Mesenchymal stem cell (in vitro differentiated cells and primary cell): ENCODE measurements around the gene RPN1.
A peak's percentile ranks its signal among the peaks of the same experiment; 100 is the strongest.
"Not testable (repeated sequence)": the region's sequence is repeated elsewhere in the genome, so short reads cannot be mapped to it uniquely, and the experiment has no call there.

Experiments used
- DNase-seq: peaks from one replicate; pipeline ENCODE4 v3.0.0-alpha.2; 2013
- H2AFZ ChIP-seq: one replicate; pipeline ENCODE4 v1.6.1; 2013; ENCODE audit warnings: low read depth, mild to moderate bottlenecking, control low read depth, inconsistent platforms, low read length, moderate library complexity
- H2AK5ac ChIP-seq: 2 replicates; pipeline ENCODE4 v1.6.1; 2013; ENCODE audit warnings: low read length, moderate library complexity, mild to moderate bottlenecking, inconsistent platforms; ENCODE audit not compliant: severe bottlenecking
- H2BK120ac ChIP-seq: one replicate; pipeline ENCODE4 v1.6.1; 2013; ENCODE audit warnings: low read depth, mild to moderate bottlenecking, inconsistent platforms, low read length, moderate library complexity
- H2BK12ac ChIP-seq, 2 experiments: one replicate each; pipeline ENCODE4 v1.6.1; 2013; ENCODE audit warnings: inconsistent platforms in 2 of 2, low read length in 2 of 2, mild to moderate bottlenecking in 2 of 2, moderate library complexity in 2 of 2, control low read depth in 1 of 2
- H2BK15ac ChIP-seq: one replicate; pipeline ENCODE4 v1.6.1; 2013; ENCODE audit warnings: mild to moderate bottlenecking, low read depth, inconsistent platforms; ENCODE audit not compliant: poor library complexity, severe bottlenecking
- H2BK5ac ChIP-seq: 2 replicates; pipeline ENCODE4 v1.6.1; 2013; ENCODE audit warnings: low read depth, mild to moderate bottlenecking, low read length, control low read depth, inconsistent platforms; ENCODE audit not compliant: poor library complexity, severe bottlenecking
- H3K14ac ChIP-seq, 2 experiments: one replicate each; pipeline ENCODE4 v1.6.1; 2013; ENCODE audit warnings: inconsistent platforms in 2 of 2, low read length in 2 of 2, control low read depth in 1 of 2, mild to moderate bottlenecking in 1 of 2, moderate library complexity in 1 of 2
- H3K18ac ChIP-seq, 2 experiments: one replicate each; pipeline ENCODE4 v1.6.1; 2013; ENCODE audit warnings: inconsistent platforms in 2 of 2, low read length in 2 of 2, control low read depth in 1 of 2, low read depth in 1 of 2, mild to moderate bottlenecking in 1 of 2
- H3K23ac ChIP-seq, 2 experiments: one replicate each; pipeline ENCODE4 v1.6.1; 2013; ENCODE audit warnings: inconsistent platforms in 2 of 2, low read length in 2 of 2, mild to moderate bottlenecking in 2 of 2, moderate library complexity in 2 of 2, control low read depth in 1 of 2
- H3K27ac ChIP-seq: 2 replicates; pipeline ENCODE4 v1.5.1; 2013; ENCODE audit warnings: mild to moderate bottlenecking, moderate library complexity, low read length, control low read depth, inconsistent platforms; ENCODE audit not compliant: poor library complexity, severe bottlenecking
- H3K27me3 ChIP-seq, 2 experiments: 2 replicates each; pipeline versions ENCODE4 v1.6.1 to v1.7.0; 2013; ENCODE audit warnings: low read length in 2 of 2, mild to moderate bottlenecking in 2 of 2, moderate library complexity in 2 of 2, control low read depth in 1 of 2, inconsistent platforms in 1 of 2; ENCODE audit not compliant: control insufficient read depth in 1 of 2, insufficient read depth in 1 of 2
- H3K36me3 ChIP-seq, 2 experiments: 2 replicates each; pipeline versions ENCODE4 v1.6.1 to v1.7.0; 2013; ENCODE audit warnings: low read length in 2 of 2, control low read depth in 1 of 2, inconsistent platforms in 1 of 2, low read depth in 1 of 2, mild to moderate bottlenecking in 1 of 2; ENCODE audit not compliant: insufficient read depth in 2 of 2, control insufficient read depth in 1 of 2
- H3K4ac ChIP-seq, 2 experiments: one replicate each; pipeline ENCODE4 v1.6.1; 2013; ENCODE audit warnings: inconsistent platforms in 2 of 2, low read length in 2 of 2, mild to moderate bottlenecking in 2 of 2, moderate library complexity in 2 of 2, control low read depth in 1 of 2, low read depth in 1 of 2
- H3K4me1 ChIP-seq: 2 replicates; pipeline ENCODE4 v1.6.1; 2013; ENCODE audit warnings: low read depth, low read length, control low read depth; ENCODE audit not compliant: control insufficient read depth, insufficient read depth
- H3K4me2 ChIP-seq: 2 replicates; pipeline ENCODE4 v1.6.1; 2013; ENCODE audit warnings: low read length, mild to moderate bottlenecking, inconsistent platforms; ENCODE audit not compliant: poor library complexity, severe bottlenecking
- H3K4me3 ChIP-seq, 2 experiments: 2 replicates each; pipeline versions ENCODE4 v1.5.1 to v1.7.0; 2013; ENCODE audit warnings: low read length in 2 of 2, mild to moderate bottlenecking in 2 of 2, control low read depth in 1 of 2, low read depth in 1 of 2; ENCODE audit not compliant: insufficient read depth in 1 of 2
- H3K79me1 ChIP-seq: replicated peaks from 2 replicates; pipeline ENCODE4 v1.6.1; 2013; ENCODE audit warnings: mild to moderate bottlenecking, control low read depth, low read length, inconsistent platforms; ENCODE audit not compliant: poor library complexity, severe bottlenecking
- H3K9ac ChIP-seq: 2 replicates; pipeline ENCODE4 v1.7.0; 2013; ENCODE audit warnings: mild to moderate bottlenecking, low read length, moderate library complexity
- H3K9me3 ChIP-seq: 2 replicates; pipeline ENCODE4 v1.7.0; 2013; ENCODE audit warnings: mild to moderate bottlenecking, low read length; ENCODE audit not compliant: control insufficient read depth
- H4K8ac ChIP-seq: one replicate; pipeline ENCODE4 v1.6.1; 2013; ENCODE audit warnings: inconsistent platforms, mild to moderate bottlenecking, low read length, moderate library complexity
- H4K91ac ChIP-seq: one replicate; pipeline ENCODE4 v1.6.1; 2013; ENCODE audit warnings: mild to moderate bottlenecking, low read length, inconsistent platforms
- WGBS: methylation state at CpG from one replicate; pipeline ENCODE4 v1.1.7; 2013; ENCODE audit warnings: mixed read lengths; 5-methylcytosine and 5-hydroxymethylcytosine counted together

Gene RPN1

DNA sequence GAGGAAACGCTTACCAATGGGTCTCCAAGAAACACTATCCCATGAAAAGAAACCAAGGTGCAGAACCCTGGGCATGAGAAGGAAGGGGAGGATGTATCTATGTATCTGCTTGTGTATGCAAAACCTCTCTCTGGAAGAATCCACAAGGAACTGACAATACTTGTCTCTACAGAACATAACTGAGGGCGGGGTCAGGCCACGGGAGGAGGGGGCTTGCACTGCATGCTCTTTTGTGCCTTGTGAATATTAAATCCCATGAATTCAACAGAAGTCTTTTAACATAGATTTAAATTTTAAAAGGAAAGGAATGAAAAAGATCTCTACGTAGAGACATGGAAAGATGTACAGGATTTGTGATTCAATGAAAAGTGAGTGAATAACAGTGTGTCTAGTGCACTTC, 57.8 kb downstream of the RPN1 start:
- WGBS = 100% methylated on average over 1 of the region's 4 CpGs
- H3K14ac ChIP-seq = no peak overlapping the region

GRCh38 chr3:128591738-128592426, 58.7 kb downstream of the RPN1 start:
- H4K91ac ChIP-seq = no peak overlapping the region
- no peak overlapping the region for H3K4ac ChIP-seq
- H3K79me1 ChIP-seq = no peaks in the 10 kb centered on the region
- H4K8ac ChIP-seq = no peak overlapping the region
- H2AK5ac ChIP-seq = no peak overlapping the region
- peaks cover 4 to 27% of the 10 kb centered on the region in 2 experiments for H3K27me3 ChIP-seq
- no peaks in the 10 kb centered on the region for H3K36me3 ChIP-seq
- H3K18ac ChIP-seq = no peak overlapping the region
- H3K27ac ChIP-seq = no peak overlapping the region
- no peak for DNase-seq
- H3K14ac ChIP-seq = no peak overlapping the region
- no peak overlapping the region for H2BK120ac ChIP-seq
- H2AFZ ChIP-seq = no peak overlapping the region
- H3K4me1 ChIP-seq = no peaks in the 10 kb centered on the region
- WGBS = 84% methylated on average over 5 of the region's 5 CpGs
- no peak overlapping the region for H3K9ac ChIP-seq
- peaks cover 3% of the 10 kb centered on the region for H3K9me3 ChIP-seq
- H3K4me2 ChIP-seq = no peak overlapping the region
- H3K23ac ChIP-seq = peak overlapping the region in 1 of 2 experiments; percentile 51
- H2BK15ac ChIP-seq = no peak overlapping the region
- H2BK5ac ChIP-seq = no peak overlapping the region
- H2BK12ac ChIP-seq = no peak overlapping the region
- H3K4me3 ChIP-seq = no peak overlapping the region

More for the DNA sequence above, 57.8 kb downstream of the RPN1 start:
- no peaks in the 10 kb centered on the region for H3K9me3 ChIP-seq
- H2AK5ac ChIP-seq = no peak overlapping the region
- H3K9ac ChIP-seq = no peak overlapping the region
- H2AFZ ChIP-seq = no peak overlapping the region
- H3K18ac ChIP-seq = no peak overlapping the region
- no peak overlapping the region for H4K91ac ChIP-seq
- H3K79me1 ChIP-seq = no peaks in the 10 kb centered on the region
- no peak for DNase-seq
- no peak overlapping the region for H2BK120ac ChIP-seq
- peaks cover 0 to 21% of the 10 kb centered on the region in 2 experiments for H3K27me3 ChIP-seq
- H2BK5ac ChIP-seq = no peak overlapping the region
- no peak overlapping the region for H3K4me3 ChIP-seq
- H3K23ac ChIP-seq = no peak overlapping the region
- H3K4me1 ChIP-seq = peaks cover 4% of the 10 kb centered on the region
- H4K8ac ChIP-seq = no peak overlapping the region
- no peak overlapping the region for H3K4me2 ChIP-seq
- H2BK12ac ChIP-seq = no peak overlapping the region
- no peak overlapping the region for H3K27ac ChIP-seq
- no peak overlapping the region for H2BK15ac ChIP-seq
- H3K4ac ChIP-seq = no peak overlapping the region
- no peaks in the 10 kb centered on the region for H3K36me3 ChIP-seq

GRCh38 chr3:128590948-128591347, 59.7 kb downstream of the RPN1 start:
- Histone ChIP-seq H3K9me3 (peaks cover 3% of the 10 kb centered on the region), H3K18ac (no peak overlapping the region), H2BK120ac (no peak overlapping the region), H4K8ac (no peak overlapping the region), H2AFZ (no peak overlapping the region), H3K36me3 (no peaks in the 10 kb centered on the region), H4K91ac (no peak overlapping the region), H3K9ac (no peak overlapping the region), H3K27ac (no peak overlapping the region), H3K14ac (no peak overlapping the region), H2AK5ac (no peak overlapping the region), H2BK15ac (no peak overlapping the region), H3K4me1 (no peaks in the 10 kb centered on the region), H3K4me2 (no peak overlapping the region), H2BK12ac (no peak overlapping the region), H3K79me1 (no peaks in the 10 kb centered on the region), H3K4ac (no peak overlapping the region), H2BK5ac (no peak overlapping the region), H3K4me3 (peak overlapping the region in 1 of 2 experiments; percentile 4), H3K27me3 (peaks cover 4 to 27% of the 10 kb centered on the region in 2 experiments), H3K23ac (peak overlapping the region in 1 of 2 experiments; percentile 20)
- DNase-seq = no peak
- WGBS = 69% methylated on average over 8 of the region's 8 CpGs

DNA sequence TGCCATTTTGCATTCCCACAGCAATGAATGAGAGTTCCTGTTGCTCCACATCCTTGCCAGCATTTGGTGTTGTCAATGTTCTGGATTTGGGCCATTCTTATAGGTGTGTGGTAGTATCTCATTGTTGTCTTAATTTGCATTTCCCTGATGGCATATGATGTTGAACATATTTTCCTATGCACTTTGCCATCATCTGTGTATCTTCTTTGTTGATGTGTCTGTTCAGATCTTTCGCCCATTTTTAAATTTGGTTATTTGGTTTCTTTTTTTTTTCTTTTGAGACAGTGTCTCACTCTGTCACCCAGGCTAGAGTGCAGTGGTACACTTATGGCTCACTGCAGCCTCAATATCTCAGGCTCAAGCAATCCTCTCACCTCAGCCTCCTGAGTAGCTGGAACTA, 60.6 kb downstream of the RPN1 start:
- not testable (repeated sequence) for H3K23ac ChIP-seq, H3K4me2 ChIP-seq, H2AFZ ChIP-seq, H2BK120ac ChIP-seq, H3K14ac ChIP-seq, H3K27ac ChIP-seq, H3K4ac ChIP-seq, H2BK15ac ChIP-seq, H3K9me3 ChIP-seq, H3K79me1 ChIP-seq, H3K4me1 ChIP-seq, H3K4me3 ChIP-seq, H4K91ac ChIP-seq, H2BK5ac ChIP-seq, H2AK5ac ChIP-seq, H2BK12ac ChIP-seq, H3K9ac ChIP-seq, H3K18ac ChIP-seq, DNase-seq, H3K36me3 ChIP-seq, H4K8ac ChIP-seq
- no CpG with 5 or more reads among the region's 1 CpG for WGBS
- peaks cover 4 to 23% of the 10 kb centered on the region in 2 experiments for H3K27me3 ChIP-seq
